HG03108 (cell line): ENCODE results near the gene CHMP5.
A peak's percentile ranks its signal among the peaks of the same experiment; 100 is the strongest.

Experiments used
- ATAC-seq: cut with Tn5 transposase; IDR thresholded peaks from one replicate; pipeline ENCODE4 v1.9.1; 2021; ENCODE audit warnings: moderate library complexity; ENCODE audit not compliant: unreplicated experiment

The CHMP5 gene

GRCh38 chr9:33264473-33265177, at the start of gene CHMP5, which contains the start of gene BAG1:
Gene CHMP5 (plus strand): TSS chr9:33265049. CDS start chr9:33265079, 30 bp downstream.
Gene BAG1 (minus strand): TSS chr9:33264708.
- ATAC-seq, result peak; percentile 80

- ATAC-seq, result no peak
Measured at GRCh38 chr9:33220681-33221567, 43.9 kb upstream of the CHMP5 start.

DNA sequence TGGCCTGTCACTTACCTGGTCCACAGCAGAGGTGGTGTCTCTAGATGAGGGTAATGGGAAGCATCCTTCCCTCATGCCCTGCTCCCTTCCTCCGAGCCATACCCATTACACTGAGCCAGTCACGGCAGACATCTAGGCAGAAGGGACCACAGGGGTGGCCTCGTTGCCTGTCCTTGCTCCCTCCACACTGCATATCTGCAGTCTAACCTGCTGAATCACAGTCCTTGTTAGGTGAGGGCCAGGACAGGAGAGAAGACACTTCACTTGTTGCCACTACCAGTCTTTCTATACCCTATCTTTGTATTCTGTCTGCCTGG, 43.3 kb upstream of the CHMP5 start:
- ATAC-seq, result no peak

DNA sequence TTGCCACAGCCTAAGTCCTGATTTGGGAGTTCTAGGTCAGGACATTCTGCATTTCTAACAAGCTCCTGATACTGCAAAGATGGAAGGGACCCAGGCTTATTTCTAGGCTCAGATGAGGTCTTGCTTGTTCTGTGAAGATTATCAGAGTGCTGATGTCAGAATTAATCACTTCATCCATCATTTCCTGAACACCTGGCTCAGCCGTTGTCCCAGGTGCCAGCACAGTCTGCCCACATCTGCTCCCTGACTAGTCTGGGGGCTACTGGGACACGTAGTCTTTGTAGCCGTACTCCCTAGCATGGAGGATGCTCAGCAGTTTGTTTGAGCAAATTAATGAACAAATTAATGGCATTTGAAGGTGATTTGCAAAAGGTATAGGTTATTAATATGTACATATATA, 42.8 kb upstream of the CHMP5 start:
- no peak for ATAC-seq

DNA sequence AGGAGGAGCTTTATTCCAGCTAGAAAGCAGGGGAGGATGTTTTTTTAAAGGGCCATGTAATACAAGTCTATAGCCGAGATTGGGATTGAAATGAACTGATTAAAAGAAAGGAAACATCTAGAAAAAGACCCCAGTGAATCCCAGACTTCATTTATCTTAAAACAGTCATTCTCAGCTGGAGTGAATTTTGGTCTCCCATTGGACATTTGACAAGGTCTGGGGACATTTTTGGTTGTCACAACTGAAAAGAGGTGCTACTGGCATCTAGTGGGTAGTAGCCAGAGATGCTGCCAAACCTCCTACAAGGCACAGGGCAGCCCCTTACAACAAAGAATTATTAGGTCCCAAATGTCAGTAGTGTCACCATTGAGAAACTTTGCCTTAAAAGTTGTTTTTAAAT, 41.2 kb upstream of the CHMP5 start:
- no peak for ATAC-seq

- no peak for ATAC-seq
Measured at GRCh38 chr9:33225319-33226147, 39.3 kb upstream of the CHMP5 start.

DNA sequence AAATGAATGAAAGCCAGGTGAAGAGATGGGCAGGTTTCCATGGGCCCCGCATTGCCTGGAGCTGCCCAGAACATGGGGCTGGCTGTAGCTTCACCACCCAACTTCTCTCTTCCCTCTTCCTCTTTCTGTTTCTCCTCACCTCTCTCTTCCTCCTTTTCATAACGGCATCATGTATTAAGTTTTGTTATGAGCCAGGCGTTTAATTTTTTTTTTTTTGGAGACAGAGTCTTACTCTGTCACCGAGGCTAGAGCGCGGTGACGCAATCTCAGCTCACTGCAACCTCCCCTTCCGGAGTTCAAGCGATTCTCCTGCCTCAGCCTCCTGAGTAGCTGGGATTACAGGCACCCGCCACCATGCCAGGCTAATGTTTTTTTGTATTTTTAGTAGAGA, 37.8 kb upstream of the CHMP5 start:
- no peak for ATAC-seq

GRCh38 chr9:33227741-33228140, 37.1 kb upstream of the CHMP5 start:
- ATAC-seq, result no peak

- no peak for ATAC-seq
Measured at GRCh38 chr9:33228606-33229005, 36.2 kb upstream of the CHMP5 start.

DNA sequence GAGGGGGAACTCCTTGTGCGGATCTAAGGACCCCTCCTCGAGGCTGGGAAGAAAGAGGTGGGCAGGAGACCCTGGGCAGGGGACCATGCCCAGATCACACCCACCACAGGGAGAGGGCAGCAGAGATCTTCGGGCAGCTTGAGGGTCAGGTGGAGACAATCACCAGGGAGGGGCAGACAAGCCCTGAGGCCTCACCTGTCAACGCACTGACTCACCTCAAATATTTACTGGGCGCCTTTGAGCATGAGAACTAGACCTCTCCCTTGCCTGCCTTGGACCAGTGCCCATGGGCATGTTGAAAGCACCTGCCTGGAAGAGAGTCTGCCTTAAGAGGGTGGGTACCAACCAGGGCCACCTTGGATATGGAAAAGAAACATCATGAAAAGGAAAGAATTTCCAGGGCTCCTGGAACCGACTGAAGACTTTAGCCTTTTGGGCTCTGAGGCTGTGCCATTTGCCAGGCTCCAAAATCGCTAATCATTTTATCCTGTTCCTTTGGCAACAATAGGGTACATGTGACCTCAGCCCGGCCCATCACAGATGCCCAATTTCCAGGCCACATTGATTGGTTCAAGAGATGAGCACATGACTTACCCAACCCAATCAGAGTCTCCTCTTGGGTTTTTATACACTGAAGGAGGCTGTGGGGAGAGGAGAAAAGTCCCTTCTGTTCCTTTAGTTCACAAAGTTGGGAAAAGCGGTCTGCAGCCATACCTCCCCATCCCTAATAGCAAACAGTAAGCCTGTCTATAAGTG, 35.3 kb upstream of the CHMP5 start:
- ATAC-seq, result no peak

GRCh38 chr9:33230756-33231622, 33.9 kb upstream of the CHMP5 start:
- ATAC-seq, result no peak

GRCh38 chr9:33231623-33231942, 33.3 kb upstream of the CHMP5 start:
- ATAC-seq, result no peak

DNA sequence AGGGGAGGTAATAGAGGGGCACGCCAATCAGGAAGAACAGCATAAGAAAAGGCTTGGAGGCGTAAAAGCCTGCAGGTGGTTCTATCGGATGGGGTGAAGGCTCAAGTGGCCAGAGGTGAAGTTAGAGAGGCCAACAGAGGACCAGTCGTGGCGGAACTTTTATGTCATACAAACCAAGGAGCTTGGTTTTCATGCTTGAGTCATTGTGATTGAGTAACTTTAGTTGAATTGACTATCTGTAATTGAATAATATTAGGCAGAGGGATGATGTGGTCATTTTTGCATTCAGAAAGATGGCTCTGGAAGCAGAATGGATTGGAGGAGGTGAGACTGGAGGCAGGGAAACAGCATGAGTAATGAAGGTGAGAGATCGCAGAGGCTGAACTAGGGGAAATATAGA, 32.0 kb upstream of the CHMP5 start:
- ATAC-seq, result no peak

- ATAC-seq, result no peak
Measured at GRCh38 chr9:33233626-33234342, 31.1 kb upstream of the CHMP5 start.

DNA sequence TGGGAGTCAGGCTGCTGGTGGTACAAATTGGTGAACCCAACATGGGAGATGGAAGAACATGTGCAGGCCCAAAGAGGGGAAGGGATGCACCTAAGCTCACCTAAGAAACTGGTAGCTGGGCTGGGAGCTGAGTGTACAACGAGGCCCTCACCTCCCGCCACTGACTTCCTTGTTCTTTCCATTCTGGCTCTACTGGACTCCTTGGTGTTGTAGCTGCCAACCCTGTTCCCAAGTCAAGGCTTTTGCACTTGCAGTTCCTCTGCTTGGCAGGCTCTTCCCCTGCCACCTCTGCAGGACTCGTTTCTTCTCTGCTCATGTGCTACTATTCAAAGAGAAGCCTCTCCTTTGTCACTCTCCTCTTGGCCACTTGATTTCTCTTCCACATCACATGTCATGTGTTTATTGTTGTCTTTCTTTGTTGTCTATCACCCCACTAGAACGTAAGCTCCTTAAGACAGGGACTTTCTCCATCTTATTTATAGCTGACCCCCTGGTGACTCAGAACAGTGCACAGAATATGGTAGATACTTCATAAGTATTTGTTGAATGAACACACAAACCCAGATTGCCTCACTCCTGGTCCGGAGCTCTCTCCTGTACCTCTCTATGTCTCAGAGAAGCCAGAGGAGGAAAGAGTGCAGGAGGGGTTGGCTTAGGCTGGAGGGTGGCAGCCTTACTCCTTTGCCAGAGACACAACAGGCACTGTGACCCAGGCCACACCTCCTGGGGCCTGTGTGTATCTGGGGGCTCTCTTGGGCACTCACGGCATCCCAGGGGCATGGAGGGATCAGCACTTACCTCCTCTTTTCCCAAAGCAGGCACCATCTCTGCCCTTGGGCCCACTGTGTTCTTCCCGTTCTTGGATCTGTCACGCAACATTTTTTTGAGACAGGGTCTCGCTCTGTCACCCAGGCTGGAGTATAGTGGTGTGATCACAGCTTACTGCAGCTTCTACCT, 30.1 kb upstream of the CHMP5 start:
- no peak for ATAC-seq

DNA sequence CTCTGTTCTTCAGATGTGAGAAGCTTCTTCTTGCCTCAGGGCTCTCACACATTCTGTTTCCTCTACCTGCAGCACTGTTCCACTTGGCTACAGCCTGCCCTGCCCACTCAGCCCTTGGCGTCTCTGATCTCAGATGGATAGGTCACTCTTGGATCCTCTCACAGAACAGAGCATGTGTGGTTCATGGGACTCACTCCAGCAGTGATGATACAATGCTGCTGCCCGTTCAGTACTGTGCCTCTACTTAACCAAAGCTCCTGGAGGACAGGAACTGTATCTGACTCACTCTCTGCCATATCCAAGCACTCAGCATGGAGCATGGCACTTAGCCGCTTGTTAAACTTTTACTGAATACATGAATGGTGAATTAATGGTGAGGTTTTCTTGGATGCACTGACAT, 28.3 kb upstream of the CHMP5 start:
- ATAC-seq, result no peak

DNA sequence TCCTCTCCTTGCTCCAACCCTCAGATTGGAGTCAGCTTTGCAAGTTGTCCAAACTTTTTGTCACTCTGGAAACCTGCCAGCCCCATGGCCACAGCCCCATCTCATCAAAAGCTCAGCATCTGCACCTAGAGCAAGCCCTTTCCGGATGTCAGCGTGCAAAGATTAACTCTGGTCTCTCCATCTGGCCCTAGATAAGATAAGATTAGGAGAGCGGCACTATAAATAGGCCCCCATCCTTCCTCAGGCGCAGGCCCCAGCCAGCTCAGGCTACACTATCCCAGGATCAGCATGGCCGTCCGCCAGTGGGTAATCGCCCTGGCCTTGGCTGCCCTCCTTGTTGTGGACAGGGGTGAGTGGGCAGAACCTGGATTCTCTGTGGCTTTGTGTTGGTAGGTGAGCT, 24.9 kb upstream of the CHMP5 start, which contains the start of gene SPINK4:
Gene SPINK4 (plus strand): TSS at position 247 of the 400 bp plus-strand sequence. CDS start 42 bp downstream, at position 289.
- no peak for ATAC-seq

DNA sequence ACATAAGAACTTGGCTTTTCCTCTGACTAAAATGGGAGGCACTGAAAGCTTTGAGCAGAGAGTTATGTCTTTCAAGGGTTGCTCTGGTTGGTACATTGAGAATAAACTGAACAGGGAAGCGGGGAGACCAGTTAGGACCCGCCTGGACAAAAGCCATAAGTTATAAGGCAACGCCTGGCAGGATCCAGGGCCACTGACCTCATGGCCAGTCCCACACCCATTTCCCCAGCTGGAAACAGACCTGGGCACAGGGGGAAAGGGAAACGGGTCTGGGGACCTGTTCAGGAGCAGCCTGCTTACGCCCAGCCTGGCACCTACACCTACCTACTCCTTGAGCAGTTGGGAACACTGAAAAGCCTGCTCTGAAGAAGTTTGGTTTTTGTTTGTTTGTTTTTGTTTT, 23.6 kb upstream of the CHMP5 start:
- no peak for ATAC-seq
